Parathyroid adenoma (tissue), 2 donors: ENCODE results near the gene MBD4.
A peak's percentile ranks its signal among the peaks of the same experiment; 100 is the strongest.

Experiments used
- H2AFZ ChIP-seq: fragments of 300-600 bp; sonication (generic); one replicate; pipeline ENCODE4 v1.7.0; 2017; ENCODE audit warnings: antibody characterized with exemption, mild to moderate bottlenecking
- H3K27ac ChIP-seq: fragments of 300-600 bp; sonication (generic); one replicate; pipeline ENCODE4 v1.7.0; 2017
- H3K27me3 ChIP-seq: fragments of 300-600 bp; sonication (generic); one replicate; pipeline ENCODE4 v1.7.0; 2017; ENCODE audit warnings: low read length; ENCODE audit not compliant: control insufficient read depth, insufficient read depth
- H3K36me3 ChIP-seq: fragments of 300-600 bp; sonication (generic); one replicate; pipeline ENCODE4 v1.7.0; 2017; ENCODE audit warnings: low read length; ENCODE audit not compliant: control insufficient read depth, insufficient read depth
- H3K4me1 ChIP-seq: fragments of 300-600 bp; sonication (generic); one replicate; pipeline ENCODE4 v1.7.0; 2017; ENCODE audit warnings: control low read depth
- H3K4me2 ChIP-seq: fragments of 300-600 bp; sonication (generic); one replicate; pipeline ENCODE4 v1.7.0; 2017; ENCODE audit warnings: low read length
- H3K4me3 ChIP-seq: fragments of 300-600 bp; sonication (generic); one replicate; pipeline ENCODE4 v1.7.0; 2017; ENCODE audit warnings: low read depth, low read length
- H3K79me2 ChIP-seq: fragments of 300-600 bp; sonication (generic); one replicate; pipeline ENCODE4 v1.7.0; 2017; ENCODE audit warnings: control low read depth
- H3K9ac ChIP-seq: fragments of 300-600 bp; sonication (generic); one replicate; pipeline ENCODE4 v1.7.0; 2017; ENCODE audit warnings: mild to moderate bottlenecking
- H3K9me3 ChIP-seq: fragments of 300-600 bp; sonication (generic); one replicate; pipeline ENCODE4 v1.7.0; 2017; ENCODE audit warnings: low read length; ENCODE audit not compliant: control insufficient read depth
- CTCF ChIP-seq: fragments of 300-600 bp; sonication (generic); IDR thresholded peaks from one replicate; pipeline ENCODE4 v1.7.0; 2017; ENCODE audit warnings: antibody characterized with exemption, mild to moderate bottlenecking
- donor health status: primary hyperparathyroidism.

MBD4 gene

GRCh38 chr3:129419476-129419875, 20.3 kb downstream of the MBD4 start:
- H2AFZ ChIP-seq = no peak overlapping the region
- no peak overlapping the region for H3K4me2 ChIP-seq
- H3K27ac ChIP-seq = no peak overlapping the region
- H3K4me3 ChIP-seq = no peak overlapping the region
- H3K27me3 ChIP-seq = no peaks in the 10 kb centered on the region
- no peak for TF ChIP-seq CTCF
- H3K9ac ChIP-seq = no peak overlapping the region
- H3K4me1 ChIP-seq = peaks cover 10% of the 10 kb centered on the region
- no peaks in the 10 kb centered on the region for H3K79me2 ChIP-seq
- no peaks in the 10 kb centered on the region for H3K36me3 ChIP-seq
- H3K9me3 ChIP-seq = no peaks in the 10 kb centered on the region

- Histone ChIP-seq H3K79me2 (no peaks in the 10 kb centered on the region), H3K27me3 (no peaks in the 10 kb centered on the region), H3K4me3 (no peak overlapping the region), H3K9ac (no peak overlapping the region), H3K4me1 (peaks cover 15% of the 10 kb centered on the region), H3K27ac (peak overlapping the region; percentile 26), H2AFZ (no peak overlapping the region), H3K4me2 (no peak overlapping the region), H3K36me3 (no peaks in the 10 kb centered on the region), H3K9me3 (no peaks in the 10 kb centered on the region)
- TF ChIP-seq CTCF = no peak
Observed at GRCh38 chr3:129418041-129418973, 21.4 kb downstream of the MBD4 start.

- no peak overlapping the region for H3K4me2 ChIP-seq
- no peak overlapping the region for H3K27ac ChIP-seq
- H3K79me2 ChIP-seq = no peaks in the 10 kb centered on the region
- no peak overlapping the region for H3K4me3 ChIP-seq
- peaks cover 13% of the 10 kb centered on the region for H3K4me1 ChIP-seq
- no peak for TF ChIP-seq CTCF
- H3K9ac ChIP-seq = no peak overlapping the region
- no peaks in the 10 kb centered on the region for H3K9me3 ChIP-seq
- H2AFZ ChIP-seq = no peak overlapping the region
- no peaks in the 10 kb centered on the region for H3K27me3 ChIP-seq
- no peaks in the 10 kb centered on the region for H3K36me3 ChIP-seq
Observed at GRCh38 chr3:129417326-129417725, 22.4 kb downstream of the MBD4 start.

- no peak overlapping the region for H2AFZ ChIP-seq
- H3K79me2 ChIP-seq = no peaks in the 10 kb centered on the region
- no peak overlapping the region for H3K9ac ChIP-seq
- no peak overlapping the region for H3K27ac ChIP-seq
- H3K4me1 ChIP-seq = peaks cover 13% of the 10 kb centered on the region
- no peaks in the 10 kb centered on the region for H3K36me3 ChIP-seq
- no peak overlapping the region for H3K4me2 ChIP-seq
- no peak for TF ChIP-seq CTCF
- no peaks in the 10 kb centered on the region for H3K9me3 ChIP-seq
- H3K27me3 ChIP-seq = no peaks in the 10 kb centered on the region
- H3K4me3 ChIP-seq = no peak overlapping the region
Observed at GRCh38 chr3:129416415-129416814, 23.3 kb downstream of the MBD4 start.

GRCh38 chr3:129415830-129416229, 23.9 kb downstream of the MBD4 start:
- Histone ChIP-seq H2AFZ (no peak overlapping the region), H3K9ac (no peak overlapping the region), H3K4me3 (no peak overlapping the region), H3K27ac (no peak overlapping the region), H3K36me3 (no peaks in the 10 kb centered on the region), H3K79me2 (no peaks in the 10 kb centered on the region), H3K4me1 (peaks cover 13% of the 10 kb centered on the region), H3K27me3 (no peaks in the 10 kb centered on the region), H3K4me2 (no peak overlapping the region), H3K9me3 (no peaks in the 10 kb centered on the region)
- no peak for TF ChIP-seq CTCF
